ENCODE measurements around the gene KBTBD6. TPM values are rescaled to one million over a fixed set of nuclear protein-coding genes. Genes with fewer than 3 reads are reported as not detected.

The KBTBD6 gene
- total and polyA plus RNA-seq, 10 of the 15 experiments (the other 5 are each of a cell fraction or from before 2014, with no cell fraction given): 1.9 to 5.3 (median 3.8) TPM

- in situ Hi-C loops (cut with MboI): no loop called here
- H3K4me1 ChIP-seq (ENCODE audit: control insufficient read depth, insufficient read depth, low read length): no peaks in the 10 kb centered on the region
- no peak overlapping the region for H3K27ac ChIP-seq (ENCODE audit: control insufficient read depth, insufficient read depth)
- TF ChIP-seq RAD51 (IDR thresholded peaks at IDR 0.05): no peak
- ChIA-PET RAD21 (ENCODE audit: unreplicated experiment) (interaction anchor here (1.0 kb wide), 1 partner anchor 26 kb away, joined by 4 read pairs; no protein-coding TSS in a partner anchor), POLR2A (no interaction called here), SMC1A (ENCODE audit: uncharacterized antibody, unreplicated experiment) (no interaction called here), CTCF (interaction anchor here (0.6 kb wide), 1 partner anchor 10 kb away, joined by 3 read pairs; no protein-coding TSS in a partner anchor)
- ATAC-seq (no peak), FAIRE-seq (no peak), DNase-seq (ENCODE audit: low read depth, low spot score) (no peak)
- BruUV-seq (replicated peaks): no TSS peak
- H3K36me3 ChIP-seq (ENCODE audit: control insufficient read depth in 2 of 2, insufficient read depth in 2 of 2, low read length in 1 of 2): no peaks in the 10 kb centered on the region
- no peak overlapping the region for H3K4me2 ChIP-seq (ENCODE audit: control insufficient read depth, insufficient read depth)
- no peaks in the 10 kb centered on the region for H3K79me2 ChIP-seq (ENCODE audit: control insufficient read depth, insufficient read depth, low read length)
- H3K9me3 ChIP-seq (replicated peaks; ENCODE audit: control insufficient read depth, insufficient read depth, low read length): no peaks in the 10 kb centered on the region
- H2AFZ ChIP-seq (ENCODE audit: control insufficient read depth, low read depth, low read length): no peak overlapping the region
- H3K27me3 ChIP-seq (replicated peaks in 1 of 2; ENCODE audit: control insufficient read depth in 2 of 2, insufficient read depth in 2 of 2, low read length in 1 of 2): no peaks in the 10 kb centered on the region
- intact Hi-C loops (cut with micrococcal nuclease; ENCODE audit: unreplicated experiment): no loop called here
- H3K9ac ChIP-seq (ENCODE audit: control insufficient read depth, insufficient read depth, low read length): no peak overlapping the region
- no peaks in the 10 kb centered on the region for H4K20me1 ChIP-seq (ENCODE audit: control insufficient read depth, insufficient read depth)
- no peak overlapping the region for H3K4me3 ChIP-seq
Measured at GRCh38 chr13:41099986-41100385, 32.6 kb downstream of the KBTBD6 start.

DNA sequence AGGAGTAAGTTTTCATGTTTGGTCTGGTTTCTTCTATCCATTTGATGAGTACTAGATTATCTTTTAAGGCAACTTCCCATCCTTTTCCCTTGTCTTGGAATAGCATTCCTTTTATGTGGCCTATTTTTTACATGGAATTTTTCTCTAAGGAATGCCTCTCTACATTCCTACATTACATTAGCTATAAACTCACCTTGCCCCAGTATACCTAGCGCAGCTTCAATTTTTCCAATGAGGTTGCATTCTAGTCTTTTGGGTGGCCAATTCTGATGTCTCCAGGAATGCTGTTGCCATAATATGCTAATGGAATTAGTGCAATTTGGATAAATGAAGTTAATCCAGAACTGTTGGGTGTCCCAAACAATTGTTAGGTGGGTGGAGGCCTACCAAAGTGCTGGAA lies 33.8 kb downstream of the KBTBD6 start:
- H3K4me2 ChIP-seq (ENCODE audit: control insufficient read depth, insufficient read depth): no peak overlapping the region
- ChIA-PET POLR2A (no interaction called here), RAD21 (ENCODE audit: unreplicated experiment) (no interaction called here), SMC1A (ENCODE audit: uncharacterized antibody, unreplicated experiment) (interaction anchor here (1.1 kb wide), 1 partner anchor 270 kb away, joined by 4 read pairs; no protein-coding TSS in a partner anchor), CTCF (no interaction called here)
- WGBS (ENCODE audit: insufficient coverage, insufficient replicate concordance, low lambda C conversion rate, missing lambda C conversion rate): 100% methylated on average over 1 of the region's 1 CpG
- H3K9ac ChIP-seq (ENCODE audit: control insufficient read depth, insufficient read depth, low read length): no peak overlapping the region
- FAIRE-seq (no peak), ATAC-seq (no peak), DNase-seq (ENCODE audit: low read depth, low spot score) (no peak)
- in situ Hi-C loops (cut with MboI) (no loop called here), intact Hi-C loops (cut with micrococcal nuclease; ENCODE audit: unreplicated experiment) (no loop called here)
- H3K27ac ChIP-seq (ENCODE audit: control insufficient read depth, insufficient read depth): no peak overlapping the region
- H3K9me3 ChIP-seq (replicated peaks; ENCODE audit: control insufficient read depth, insufficient read depth, low read length): no peaks in the 10 kb centered on the region
- no peaks in the 10 kb centered on the region for H4K20me1 ChIP-seq (ENCODE audit: control insufficient read depth, insufficient read depth)
- H2AFZ ChIP-seq (ENCODE audit: control insufficient read depth, low read depth, low read length): no peak overlapping the region
- H3K36me3 ChIP-seq (ENCODE audit: control insufficient read depth in 2 of 2, insufficient read depth in 2 of 2, low read length in 1 of 2): no peaks in the 10 kb centered on the region
- no peak overlapping the region for H3K4me3 ChIP-seq
- H3K27me3 ChIP-seq (replicated peaks in 1 of 2; ENCODE audit: control insufficient read depth in 2 of 2, insufficient read depth in 2 of 2, low read length in 1 of 2): no peaks in the 10 kb centered on the region
- no TSS peak for BruUV-seq (replicated peaks)
- no peaks in the 10 kb centered on the region for H3K79me2 ChIP-seq (ENCODE audit: control insufficient read depth, insufficient read depth, low read length)
- H3K4me1 ChIP-seq (ENCODE audit: control insufficient read depth, insufficient read depth, low read length): no peaks in the 10 kb centered on the region
- TF ChIP-seq CBX5 (IDR thresholded peaks at IDR 0.05; ENCODE audit: low read depth) (no peak), ATF2 (IDR thresholded peaks at IDR 0.05; ENCODE audit: low read length) (no peak), SMC3 (IDR thresholded peaks at IDR 0.05; ENCODE audit: borderline replicate concordance, low read length) (no peak), POU2F2 (IDR thresholded peaks at IDR 0.05; ENCODE audit: borderline replicate concordance, low read depth, low read length) (no peak), CUX1 (IDR thresholded peaks at IDR 0.05; ENCODE audit: insufficient replicate concordance, low read depth, low read length) (no peak), POLR2AphosphoS5 (IDR thresholded peaks at IDR 0.05; ENCODE audit: low read length) (no peak), KLF5 (IDR thresholded peaks at IDR 0.05; ENCODE audit: partially characterized antibody) (no peak)

All from GM12878 (cell line).